ENCODE measurements around the gene DCP1B. TPM values are rescaled to one million over a fixed set of nuclear protein-coding genes. Genes with fewer than 3 reads are reported as not detected.

The DCP1B gene
- total RNA-seq, 1 donor from 2014 or later: 19.8 TPM

GRCh38 chr12:2027351-2027750 is 23.1 kb upstream of the DCP1B start:
- peaks cover 29% of the 10 kb centered on the region for H3K27me3 Mint-ChIP-seq (ENCODE audit: low read depth)
- H3K27ac Mint-ChIP-seq (ENCODE audit: unreplicated experiment): no peak overlapping the region
- no peaks in the 10 kb centered on the region for H3K4me1 Mint-ChIP-seq
- TF ChIP-seq, protein P1, sequence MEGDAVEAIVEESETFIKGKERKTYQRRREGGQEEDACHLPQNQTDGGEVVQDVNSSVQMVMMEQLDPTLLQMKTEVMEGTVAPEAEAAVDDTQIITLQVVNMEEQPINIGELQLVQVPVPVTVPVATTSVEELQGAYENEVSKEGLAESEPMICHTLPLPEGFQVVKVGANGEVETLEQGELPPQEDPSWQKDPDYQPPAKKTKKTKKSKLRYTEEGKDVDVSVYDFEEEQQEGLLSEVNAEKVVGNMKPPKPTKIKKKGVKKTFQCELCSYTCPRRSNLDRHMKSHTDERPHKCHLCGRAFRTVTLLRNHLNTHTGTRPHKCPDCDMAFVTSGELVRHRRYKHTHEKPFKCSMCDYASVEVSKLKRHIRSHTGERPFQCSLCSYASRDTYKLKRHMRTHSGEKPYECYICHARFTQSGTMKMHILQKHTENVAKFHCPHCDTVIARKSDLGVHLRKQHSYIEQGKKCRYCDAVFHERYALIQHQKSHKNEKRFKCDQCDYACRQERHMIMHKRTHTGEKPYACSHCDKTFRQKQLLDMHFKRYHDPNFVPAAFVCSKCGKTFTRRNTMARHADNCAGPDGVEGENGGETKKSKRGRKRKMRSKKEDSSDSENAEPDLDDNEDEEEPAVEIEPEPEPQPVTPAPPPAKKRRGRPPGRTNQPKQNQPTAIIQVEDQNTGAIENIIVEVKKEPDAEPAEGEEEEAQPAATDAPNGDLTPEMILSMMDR (conservative IDR thresholded peaks at IDR 0.05): no peak
- H3K4me3 Mint-ChIP-seq: no peak overlapping the region
- no peaks in the 10 kb centered on the region for H3K36me3 Mint-ChIP-seq (ENCODE audit: low read depth)
- no peaks in the 10 kb centered on the region for H3K9me3 Mint-ChIP-seq
- DNase-seq (ENCODE audit: low read depth, low spot score): no peak

GRCh38 chr12:2023365-2023764 is 19.1 kb upstream of the DCP1B start:
- Mint-ChIP-seq H3K36me3 (ENCODE audit: low read depth) (no peaks in the 10 kb centered on the region), H3K27me3 (ENCODE audit: low read depth) (peaks cover 40% of the 10 kb centered on the region), H3K27ac (ENCODE audit: unreplicated experiment) (no peak overlapping the region), H3K4me1 (peaks cover 1% of the 10 kb centered on the region), H3K4me3 (no peak overlapping the region), H3K9me3 (no peaks in the 10 kb centered on the region)
- TF ChIP-seq, protein P1 (conservative IDR thresholded peaks at IDR 0.05): no peak
- DNase-seq (ENCODE audit: low read depth, low spot score): no peak

DNA sequence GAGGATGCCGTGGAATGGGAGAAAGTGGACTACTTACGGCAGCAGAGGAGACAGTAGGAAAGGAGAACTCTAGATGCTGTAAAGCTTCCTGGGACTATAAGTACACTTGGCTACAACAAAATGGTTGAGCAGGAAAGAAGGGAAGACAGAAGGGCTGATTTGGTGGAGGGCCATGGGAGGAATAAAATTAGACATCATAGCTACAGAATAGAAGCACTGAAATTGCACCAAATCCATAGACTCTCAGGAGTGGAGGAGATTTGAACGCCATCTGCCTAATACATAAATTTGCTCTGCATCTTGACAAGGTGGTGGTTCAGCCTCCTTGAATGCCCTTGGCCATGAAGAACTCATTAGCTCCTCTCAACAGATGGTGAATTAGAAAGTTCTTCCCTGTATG is 16.3 kb upstream of the DCP1B start:
- TF ChIP-seq, protein P1 (conservative IDR thresholded peaks at IDR 0.05): no peak
- Mint-ChIP-seq H3K27me3 (ENCODE audit: low read depth) (peaks cover 44% of the 10 kb centered on the region), H3K4me1 (peaks cover 14% of the 10 kb centered on the region), H3K9me3 (no peaks in the 10 kb centered on the region), H3K27ac (ENCODE audit: unreplicated experiment) (no peak overlapping the region), H3K36me3 (ENCODE audit: low read depth) (no peaks in the 10 kb centered on the region), H3K4me3 (no peak overlapping the region)
- DNase-seq (ENCODE audit: low read depth, low spot score): no peak

GRCh38 chr12:2019126-2019525 is 14.9 kb upstream of the DCP1B start:
- Mint-ChIP-seq H3K4me3 (no peak overlapping the region), H3K36me3 (ENCODE audit: low read depth) (no peaks in the 10 kb centered on the region), H3K27ac (ENCODE audit: unreplicated experiment) (no peak overlapping the region), H3K27me3 (ENCODE audit: low read depth) (peaks cover 40% of the 10 kb centered on the region), H3K4me1 (peaks cover 14% of the 10 kb centered on the region), H3K9me3 (no peaks in the 10 kb centered on the region)
- TF ChIP-seq, protein P1 (conservative IDR thresholded peaks at IDR 0.05): no peak
- DNase-seq (ENCODE audit: low read depth, low spot score): no peak

GRCh38 chr12:2018391-2018790 is 14.1 kb upstream of the DCP1B start:
- DNase-seq (ENCODE audit: low read depth, low spot score): no peak
- Mint-ChIP-seq H3K9me3 (no peaks in the 10 kb centered on the region), H3K4me1 (peaks cover 21% of the 10 kb centered on the region), H3K27me3 (ENCODE audit: low read depth) (peaks cover 33% of the 10 kb centered on the region), H3K4me3 (no peak overlapping the region), H3K27ac (ENCODE audit: unreplicated experiment) (no peak overlapping the region), H3K36me3 (ENCODE audit: low read depth) (no peaks in the 10 kb centered on the region)
- TF ChIP-seq, protein P1 (conservative IDR thresholded peaks at IDR 0.05): no peak

Measured in neural crest cell (in vitro differentiated cells).